ENCODE results near the gene SMPX. TPM values are rescaled to one million over a fixed set of nuclear protein-coding genes. Genes with fewer than 3 reads are reported as not detected.
A peak's percentile ranks its signal among the peaks of the same experiment; 100 is the strongest.

SMPX gene
- total and polyA plus RNA-seq, 8 donors = 1.0 to 126 (median 13.9) TPM; not detected in 2

- Histone ChIP-seq H3K27me3 (peaks cover 0 to 11% (median 0%) of the 10 kb centered on the region in 3 donors), H3K4me3 (no peak overlapping the region), H3K27ac (no peak overlapping the region), H3K4me1 (no peaks in the 10 kb centered on the region), H3K9me3 (no peaks in the 10 kb centered on the region), H3K36me3 (no peaks in the 10 kb centered on the region)
- TF ChIP-seq POLR2AphosphoS5 (IDR thresholded peaks at IDR 0.05) (no peak), POLR2A (IDR thresholded peaks at IDR 0.05) (no peak), CTCF (IDR thresholded peaks at IDR 0.05) (no peak), EP300 (IDR thresholded peaks at IDR 0.05) (no peak)
- intact Hi-C loops (cut with DNase I; ENCODE audit: low total_unique reads) = no loop called here
- no peak for DNase-seq
- 43 to 83% (median 67%) methylated on average over 3 of the region's 3 CpGs for WGBS, 5 donors
Measured at GRCh38 chrX:21728276-21728968, 29.5 kb downstream of the SMPX start.

- DNase-seq = no peak
- Histone ChIP-seq H3K27ac (no peak overlapping the region), H3K9me3 (no peaks in the 10 kb centered on the region), H3K4me3 (no peak overlapping the region), H3K27me3 (peaks cover 0 to 6% (median 0%) of the 10 kb centered on the region in 3 donors), H3K36me3 (no peaks in the 10 kb centered on the region), H3K4me1 (no peaks in the 10 kb centered on the region)
- TF ChIP-seq CTCF (IDR thresholded peaks at IDR 0.05) (no peak), POLR2A (IDR thresholded peaks at IDR 0.05) (no peak), EP300 (IDR thresholded peaks at IDR 0.05) (no peak), POLR2AphosphoS5 (IDR thresholded peaks at IDR 0.05) (no peak)
- WGBS, 5 donors = 58 to 76% (median 67%) methylated on average over 6 of the region's 6 CpGs
- intact Hi-C loops (cut with DNase I; ENCODE audit: low total_unique reads) = no loop called here
Measured at GRCh38 chrX:21725916-21726315, 32.0 kb downstream of the SMPX start.

GRCh38 chrX:21725496-21725895 lies 32.4 kb downstream of the SMPX start:
- Histone ChIP-seq H3K36me3 (no peaks in the 10 kb centered on the region), H3K4me1 (no peaks in the 10 kb centered on the region), H3K9me3 (no peaks in the 10 kb centered on the region), H3K27ac (no peak overlapping the region), H3K4me3 (no peak overlapping the region), H3K27me3 (peaks cover 0 to 6% (median 0%) of the 10 kb centered on the region in 3 donors)
- DNase-seq = peak in 1 of 2 donors; percentile 42
- intact Hi-C loops (cut with DNase I; ENCODE audit: low total_unique reads) = no loop called here
- 7 to 17% (median 12%) methylated on average over 2 of the region's 2 CpGs for WGBS, 5 donors
- no peak for TF ChIP-seq EP300 (IDR thresholded peaks at IDR 0.05)

GRCh38 chrX:21723814-21724213 lies 34.1 kb downstream of the SMPX start:
- H3K4me1 ChIP-seq = no peaks in the 10 kb centered on the region
- TF ChIP-seq CTCF (IDR thresholded peaks at IDR 0.05) (no peak), POLR2A (IDR thresholded peaks at IDR 0.05) (no peak), POLR2AphosphoS5 (IDR thresholded peaks at IDR 0.05) (no peak), EP300 (IDR thresholded peaks at IDR 0.05) (no peak)
- DNase-seq = no peak
- no peak overlapping the region for H3K27ac ChIP-seq
- intact Hi-C loops (cut with DNase I; ENCODE audit: low total_unique reads) = no loop called here
- peaks cover 0 to 6% (median 0%) of the 10 kb centered on the region in 3 donors for H3K27me3 ChIP-seq
- no peaks in the 10 kb centered on the region for H3K36me3 ChIP-seq
- H3K4me3 ChIP-seq = no peak overlapping the region
- H3K9me3 ChIP-seq = no peaks in the 10 kb centered on the region
- WGBS, 5 donors = 58 to 79% (median 75%) methylated on average over 3 to 4 of the region's 4 CpGs

- DNase-seq = peak in 1 of 2 donors; percentile 25
- intact Hi-C loops (cut with DNase I; ENCODE audit: low total_unique reads) = no loop called here
- H3K36me3 ChIP-seq = no peaks in the 10 kb centered on the region
- H3K9me3 ChIP-seq = no peaks in the 10 kb centered on the region
- no peaks in the 10 kb centered on the region for H3K4me1 ChIP-seq
- peaks cover 0 to 6% (median 0%) of the 10 kb centered on the region in 3 donors for H3K27me3 ChIP-seq
- TF ChIP-seq POLR2AphosphoS5 (IDR thresholded peaks at IDR 0.05) = no peak
- TF ChIP-seq EP300 (IDR thresholded peaks at IDR 0.05) = no peak
- TF ChIP-seq POLR2A (IDR thresholded peaks at IDR 0.05) = no peak
- no peak for TF ChIP-seq CTCF (IDR thresholded peaks at IDR 0.05)
- H3K4me3 ChIP-seq = no peak overlapping the region
- H3K27ac ChIP-seq = no peak overlapping the region
Measured at GRCh38 chrX:21723084-21723483, 34.8 kb downstream of the SMPX start.

Measured in stomach (tissue), 9 donors.